ES-I3 (cell line): ENCODE results near the gene JAZF1.

ENCODE experiments used
- H3K36me3 ChIP-seq: 2 replicates; pipeline ENCODE4 v1.6.1; 2013; ENCODE audit warnings: mild to moderate bottlenecking, low read length, control low read depth, moderate library complexity; ENCODE audit not compliant: insufficient read depth
- H3K4me1 ChIP-seq: 2 replicates; pipeline ENCODE4 v1.6.1; 2013; ENCODE audit warnings: mild to moderate bottlenecking, control low read depth, low read length; ENCODE audit not compliant: insufficient read depth
- H3K9ac ChIP-seq: 2 replicates; pipeline ENCODE4 v1.6.1; 2013; ENCODE audit warnings: low read depth, mild to moderate bottlenecking, low read length, moderate library complexity
- H3K9me3 ChIP-seq: 2 replicates; pipeline ENCODE4 v1.6.1; 2013; ENCODE audit warnings: mild to moderate bottlenecking, low read length, moderate library complexity; ENCODE audit not compliant: control insufficient read depth, insufficient read depth

The JAZF1 gene

DNA sequence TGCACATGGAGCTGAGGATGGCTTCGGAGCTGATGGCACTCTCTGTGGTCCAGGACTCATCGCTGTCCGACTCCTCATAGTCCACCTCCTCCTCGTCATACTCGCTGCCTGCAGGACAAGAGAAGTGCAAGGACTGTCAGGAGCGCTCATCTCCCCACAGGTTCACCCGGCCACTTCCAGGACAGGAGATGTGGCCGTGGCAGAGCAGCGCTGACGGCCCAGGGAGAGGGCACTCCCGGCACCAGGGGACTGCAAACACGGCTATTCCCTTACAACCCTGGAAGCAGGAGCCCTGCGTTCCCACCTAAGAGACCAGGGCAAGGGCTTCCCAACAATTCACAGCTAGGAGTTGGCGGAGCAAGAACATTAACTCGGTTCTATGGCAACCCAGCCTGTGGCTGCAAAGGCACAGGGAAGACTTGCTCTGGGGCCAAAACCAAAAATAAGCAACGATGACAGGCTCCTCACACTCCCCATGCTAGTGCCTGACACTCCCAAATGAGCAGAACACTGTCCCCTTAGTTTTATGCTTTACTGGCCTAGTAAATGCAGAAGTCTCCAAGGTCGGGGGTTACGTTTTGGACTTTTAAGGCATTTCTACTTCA is 339.7 kb downstream of the JAZF1 start:
- H3K9ac ChIP-seq: no peak overlapping the region
- no peaks in the 10 kb centered on the region for H3K9me3 ChIP-seq
- no peaks in the 10 kb centered on the region for H3K36me3 ChIP-seq
- H3K4me1 ChIP-seq: peaks cover 15% of the 10 kb centered on the region; the same call in 1 of the 2 replicates

DNA sequence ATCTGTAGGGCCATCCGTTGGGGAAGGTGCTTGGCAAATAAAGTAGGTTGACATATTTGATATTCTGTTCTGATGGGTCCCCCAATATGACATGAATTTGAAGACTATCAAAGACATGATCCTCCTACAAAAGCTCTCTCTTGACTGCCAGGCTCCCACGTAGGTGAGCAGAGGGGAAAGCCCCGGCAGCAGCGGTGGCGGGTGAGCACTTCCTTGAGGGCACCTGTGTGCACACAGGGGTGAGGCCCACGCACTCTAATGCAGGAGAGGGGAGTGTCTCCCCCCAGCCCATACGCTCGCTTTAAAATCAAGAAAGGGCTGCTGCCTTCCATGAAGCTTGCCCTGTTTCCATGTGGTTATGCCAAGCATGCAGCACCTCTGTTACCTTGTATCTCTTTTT is 340.3 kb downstream of the JAZF1 start:
- H3K9me3 ChIP-seq: no peaks in the 10 kb centered on the region
- H3K36me3 ChIP-seq: no peaks in the 10 kb centered on the region
- no peak overlapping the region for H3K9ac ChIP-seq
- H3K4me1 ChIP-seq: peaks cover 15% of the 10 kb centered on the region; the same call in 1 of the 2 replicates

DNA sequence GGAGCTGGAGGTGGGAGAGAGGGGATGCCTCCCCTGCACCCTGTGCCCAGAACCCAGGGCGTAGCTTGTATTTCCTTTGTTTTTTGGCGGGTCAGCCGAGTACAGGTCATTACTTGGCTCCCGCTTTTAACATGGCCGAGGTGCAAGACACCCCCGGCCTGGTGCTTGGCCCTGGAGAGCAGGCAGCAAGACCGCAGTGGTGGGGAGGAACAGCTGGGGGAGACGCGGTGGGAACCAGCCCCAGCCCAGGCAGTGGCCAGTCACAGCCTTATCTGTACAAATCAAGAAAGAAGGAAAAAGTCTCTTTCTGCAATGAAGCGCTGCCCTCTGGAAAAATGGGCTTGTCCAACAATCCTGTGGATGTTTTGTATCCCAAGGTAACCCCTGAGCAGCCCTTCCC is 341.5 kb downstream of the JAZF1 start:
- no peak overlapping the region for H3K9ac ChIP-seq
- no peaks in the 10 kb centered on the region for H3K9me3 ChIP-seq
- no peaks in the 10 kb centered on the region for H3K36me3 ChIP-seq
- H3K4me1 ChIP-seq: peaks cover 15% of the 10 kb centered on the region; the same call in 1 of the 2 replicates

DNA sequence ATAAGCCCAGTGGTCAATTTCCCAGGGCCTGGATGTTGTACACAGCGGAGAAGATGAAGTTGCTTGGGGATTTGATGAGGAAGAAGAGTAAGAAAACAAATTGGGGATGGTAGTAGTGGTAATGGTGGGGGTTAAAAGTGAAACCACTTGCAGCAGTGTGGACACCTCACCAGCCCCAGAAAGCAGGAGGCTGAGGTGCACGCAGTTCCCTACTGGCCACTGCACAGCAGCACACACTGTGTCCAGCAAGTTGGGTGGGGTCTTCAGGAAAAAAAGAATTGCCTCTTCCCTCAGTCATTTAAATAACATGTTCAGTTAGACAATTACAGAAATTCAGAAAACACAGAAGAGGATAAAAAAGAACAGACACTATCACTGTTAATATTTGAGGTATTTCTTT is 344.1 kb downstream of the JAZF1 start:
- Histone ChIP-seq H3K9me3 (no peaks in the 10 kb centered on the region), H3K36me3 (no peaks in the 10 kb centered on the region), H3K4me1 (0 out of 2 replicates have a peak, but pooled peaks cover under 1% of the 10 kb centered on the region), H3K9ac (no peak overlapping the region)

DNA sequence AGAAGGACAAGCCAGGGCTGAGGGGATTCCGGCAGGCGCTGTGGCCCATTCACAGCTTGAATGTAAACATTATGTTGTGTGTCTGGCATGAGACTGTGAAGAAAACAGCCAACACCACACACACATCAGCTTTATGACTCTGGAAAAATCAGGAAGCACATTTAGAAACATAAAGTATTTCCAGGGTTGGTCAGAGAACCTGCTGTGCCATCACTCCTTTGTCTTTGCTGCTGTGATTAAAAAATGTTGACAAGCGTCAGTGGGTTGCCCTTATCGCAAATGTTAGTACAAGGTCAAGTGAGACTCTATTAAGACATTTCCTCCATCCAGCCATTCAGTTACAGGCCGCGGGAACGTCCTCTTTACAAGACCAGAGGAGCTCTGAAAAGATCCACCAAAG is 345.2 kb downstream of the JAZF1 start:
- Histone ChIP-seq H3K4me1 (no peaks in the 10 kb centered on the region), H3K9ac (no peak overlapping the region), H3K36me3 (no peaks in the 10 kb centered on the region), H3K9me3 (no peaks in the 10 kb centered on the region)

DNA sequence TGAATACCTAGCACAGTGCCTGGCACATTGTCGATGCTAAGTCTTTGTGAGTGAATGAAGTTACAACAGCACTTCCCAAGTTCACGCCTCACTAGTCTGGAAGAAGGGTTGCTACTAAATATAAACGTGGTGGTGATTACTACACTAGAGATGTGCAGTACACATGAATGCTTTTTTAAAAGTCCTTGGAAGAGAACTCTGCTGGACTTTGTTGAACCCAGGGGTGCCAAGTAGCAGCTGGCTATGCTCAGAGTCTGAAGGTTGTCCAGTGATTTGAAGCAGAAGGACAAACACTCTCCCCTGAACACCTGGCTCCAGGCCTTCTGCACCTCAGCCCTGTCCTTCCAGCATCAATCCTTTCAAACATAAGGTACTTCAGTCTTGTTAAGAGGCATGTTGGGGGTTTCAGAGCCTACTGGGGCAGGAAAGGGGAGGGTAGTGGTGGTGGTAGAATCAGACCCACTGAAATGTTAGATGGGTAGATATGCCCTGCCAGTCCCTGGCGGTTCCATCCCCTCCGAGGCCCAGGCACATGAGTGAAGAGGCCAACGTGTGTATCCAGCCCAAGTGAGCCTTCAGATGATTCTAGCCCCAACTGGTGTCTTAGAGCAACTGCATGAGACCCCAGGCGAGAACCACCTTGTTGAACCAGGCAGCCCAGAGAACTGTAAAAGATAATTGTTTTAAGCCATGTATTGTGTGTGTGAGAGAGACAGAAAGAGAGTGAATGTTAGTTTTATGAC is 346.2 kb downstream of the JAZF1 start:
- Histone ChIP-seq H3K4me1 (no peaks in the 10 kb centered on the region), H3K9me3 (no peaks in the 10 kb centered on the region), H3K36me3 (no peaks in the 10 kb centered on the region), H3K9ac (no peak overlapping the region)

DNA sequence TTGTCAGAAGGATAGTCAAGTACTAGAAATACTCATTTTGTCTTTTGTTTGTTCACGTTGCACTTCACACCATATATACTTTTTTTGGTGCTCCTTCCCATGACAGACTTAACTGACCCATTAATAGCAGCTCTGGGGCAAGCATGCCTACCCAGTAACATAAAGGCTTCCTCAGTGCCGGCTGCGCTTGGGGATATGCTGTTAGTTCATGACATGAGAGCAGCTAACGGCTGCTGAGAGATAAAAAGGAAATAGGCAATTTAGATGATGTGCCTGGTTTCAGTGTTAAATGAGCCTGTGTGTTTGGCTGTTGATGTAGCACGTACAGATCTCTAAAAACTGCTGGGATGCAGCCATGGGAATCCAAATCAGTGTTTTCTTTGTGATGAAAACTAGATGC is 354.2 kb downstream of the JAZF1 start:
- H3K4me1 ChIP-seq: no peaks in the 10 kb centered on the region
- no peaks in the 10 kb centered on the region for H3K36me3 ChIP-seq

DNA sequence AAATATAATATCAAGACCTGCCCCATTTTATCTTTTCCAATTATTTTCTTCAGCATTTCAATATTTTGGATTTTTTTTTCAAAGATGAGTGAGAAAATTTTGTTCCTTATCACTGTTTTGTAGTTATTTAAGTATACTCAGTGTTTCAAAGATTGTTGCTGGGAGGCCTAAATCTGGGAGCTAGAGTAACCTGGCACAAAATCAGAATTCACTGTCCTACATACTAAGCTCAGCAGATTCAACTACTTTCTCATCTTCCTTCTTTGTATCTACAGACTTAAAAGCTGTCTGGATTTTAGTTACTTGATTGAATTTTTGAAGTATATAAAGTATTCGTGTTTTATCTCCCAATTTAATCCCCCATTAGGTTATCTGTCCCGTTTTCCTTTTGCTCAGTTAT is 354.7 kb downstream of the JAZF1 start:
- Histone ChIP-seq H3K9me3 (no peaks in the 10 kb centered on the region), H3K9ac (no peak overlapping the region), H3K36me3 (no peaks in the 10 kb centered on the region), H3K4me1 (no peaks in the 10 kb centered on the region)

More for the DNA sequence above, 354.2 kb downstream of the JAZF1 start:
- Histone ChIP-seq H3K9me3 (no peaks in the 10 kb centered on the region), H3K9ac (no peak overlapping the region)

DNA sequence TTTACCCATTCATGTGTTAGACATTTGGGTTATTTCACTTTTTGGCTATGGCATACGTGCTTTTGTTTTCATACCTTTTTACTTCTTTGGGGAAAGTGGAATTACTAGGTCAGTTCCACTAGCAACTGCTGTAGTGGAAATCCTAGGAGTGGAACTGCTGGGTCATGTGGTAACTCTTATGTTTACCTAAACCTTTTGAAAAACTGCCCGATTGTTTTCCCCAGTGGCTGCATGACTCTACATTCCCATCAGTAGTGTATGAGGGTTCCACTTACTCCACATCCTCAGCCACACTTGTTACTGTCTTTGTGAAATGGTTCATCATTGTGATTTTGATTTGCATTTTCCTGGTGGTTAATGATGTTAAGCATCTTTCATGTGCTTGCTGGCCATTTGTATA is 358.4 kb downstream of the JAZF1 start:
- Histone ChIP-seq H3K4me1 (no peaks in the 10 kb centered on the region), H3K9ac (no peak overlapping the region), H3K36me3 (no peaks in the 10 kb centered on the region), H3K9me3 (no peaks in the 10 kb centered on the region)

DNA sequence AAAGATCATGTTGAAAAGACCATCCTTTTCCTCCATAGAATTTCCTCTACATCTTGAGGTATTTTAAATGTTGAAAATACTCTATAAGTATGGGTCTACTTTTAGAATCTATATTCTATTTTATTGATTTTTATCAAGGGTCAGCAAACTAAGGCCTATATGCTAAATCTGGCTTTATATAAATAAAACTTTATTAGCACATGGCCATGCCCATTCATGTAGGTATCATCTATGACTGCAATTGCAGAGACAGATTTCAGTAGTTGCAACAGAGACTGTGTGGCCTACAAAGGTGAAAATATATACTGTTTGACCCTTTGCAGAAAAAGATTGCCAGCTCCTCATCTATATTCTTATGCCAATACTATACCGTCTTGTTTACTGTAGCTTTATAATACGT is 367.9 kb downstream of the JAZF1 start:
- peaks cover 2% of the 10 kb centered on the region; the same call in 1 of the 2 replicates for H3K36me3 ChIP-seq
- no peaks in the 10 kb centered on the region; the same call in 1 of the 2 replicates for H3K9me3 ChIP-seq
- no peaks in the 10 kb centered on the region for H3K4me1 ChIP-seq
- H3K9ac ChIP-seq: no peak overlapping the region

DNA sequence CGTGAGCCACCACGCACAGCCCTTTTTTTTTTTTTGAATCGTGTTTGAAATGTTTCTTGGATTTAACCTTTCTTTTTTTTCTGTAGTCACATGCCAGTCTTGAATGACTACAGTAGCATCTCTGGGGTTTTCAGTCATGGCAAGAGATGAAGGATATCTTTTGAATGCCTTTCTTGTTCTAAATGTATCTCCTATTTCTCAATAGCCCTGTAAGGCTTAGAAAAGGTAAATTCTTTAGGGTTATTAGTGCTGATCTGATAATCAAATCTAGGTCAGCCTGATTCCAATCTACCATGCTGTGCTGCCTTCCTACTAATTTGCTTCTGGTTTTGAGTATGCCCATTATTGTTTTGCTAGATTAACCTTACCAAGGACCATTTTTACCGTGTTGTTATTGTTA is 370.4 kb downstream of the JAZF1 start:
- Histone ChIP-seq H3K4me1 (no peaks in the 10 kb centered on the region), H3K36me3 (no peaks in the 10 kb centered on the region; the same call in 1 of the 2 replicates), H3K9ac (no peak overlapping the region), H3K9me3 (no peaks in the 10 kb centered on the region; the same call in 1 of the 2 replicates)

DNA sequence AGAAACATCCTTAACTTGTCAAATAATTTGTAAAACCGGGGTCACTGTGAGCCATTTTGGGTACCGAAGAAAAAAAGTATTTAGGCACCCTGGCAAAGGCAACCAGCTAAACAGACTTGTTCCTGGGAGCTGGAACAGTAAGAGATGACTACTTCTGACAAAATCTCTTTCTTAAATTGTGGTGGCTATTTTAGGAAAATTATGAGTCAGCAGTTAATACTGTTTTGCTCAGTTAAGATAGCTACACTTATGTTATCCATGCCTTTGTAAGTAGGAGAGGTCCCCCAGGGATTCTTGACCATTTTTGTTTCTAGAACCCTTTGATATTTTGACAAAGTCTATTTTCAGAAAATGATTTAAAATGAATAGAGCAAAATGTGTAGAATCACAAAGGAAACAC is 372.0 kb downstream of the JAZF1 start:
- H3K9ac ChIP-seq: no peak overlapping the region
- no peaks in the 10 kb centered on the region; the same call in 1 of the 2 replicates for H3K36me3 ChIP-seq
- no peaks in the 10 kb centered on the region; the same call in 1 of the 2 replicates for H3K9me3 ChIP-seq
- H3K4me1 ChIP-seq: no peaks in the 10 kb centered on the region

DNA sequence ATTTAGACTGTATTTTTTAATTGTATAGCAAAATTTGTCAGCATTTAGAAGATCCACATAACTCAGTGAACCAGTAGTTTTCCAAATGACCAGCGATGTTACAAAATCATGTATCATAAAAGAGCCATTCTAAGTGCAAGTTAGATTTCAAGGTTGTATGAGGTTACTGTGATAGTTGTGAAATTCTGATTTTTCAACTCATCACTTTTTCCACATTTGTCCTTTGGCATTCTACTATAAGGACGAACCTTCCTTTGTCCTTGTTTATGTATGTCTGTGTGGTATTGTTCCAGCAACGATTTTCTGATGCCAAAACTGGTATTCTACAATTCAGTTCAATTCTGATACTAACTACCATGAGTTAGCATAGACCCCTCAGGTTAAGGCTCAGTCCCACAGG is 376.5 kb downstream of the JAZF1 start:
- Histone ChIP-seq H3K4me1 (no peaks in the 10 kb centered on the region), H3K36me3 (no peaks in the 10 kb centered on the region), H3K9me3 (no peaks in the 10 kb centered on the region), H3K9ac (no peak overlapping the region)

DNA sequence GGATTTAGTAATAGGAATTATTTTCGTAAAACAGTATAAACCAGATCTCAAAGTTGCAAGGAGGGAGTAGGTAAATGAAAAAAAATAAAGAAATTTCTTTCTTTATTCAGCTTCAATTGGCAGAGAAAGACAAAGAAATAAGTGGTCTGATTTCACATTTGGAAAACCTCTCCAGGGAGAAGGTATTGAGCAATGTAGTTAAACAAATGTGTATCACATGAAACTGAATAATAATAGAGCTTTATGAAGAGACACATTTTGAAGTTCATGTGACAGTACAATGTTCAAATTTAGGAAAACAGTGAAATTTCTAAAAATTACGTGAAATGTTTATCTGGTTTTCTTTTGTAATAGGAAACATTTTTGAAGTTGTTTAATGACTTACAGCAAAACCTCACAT is 377.6 kb downstream of the JAZF1 start:
- Histone ChIP-seq H3K9ac (no peak overlapping the region), H3K4me1 (no peaks in the 10 kb centered on the region)

DNA sequence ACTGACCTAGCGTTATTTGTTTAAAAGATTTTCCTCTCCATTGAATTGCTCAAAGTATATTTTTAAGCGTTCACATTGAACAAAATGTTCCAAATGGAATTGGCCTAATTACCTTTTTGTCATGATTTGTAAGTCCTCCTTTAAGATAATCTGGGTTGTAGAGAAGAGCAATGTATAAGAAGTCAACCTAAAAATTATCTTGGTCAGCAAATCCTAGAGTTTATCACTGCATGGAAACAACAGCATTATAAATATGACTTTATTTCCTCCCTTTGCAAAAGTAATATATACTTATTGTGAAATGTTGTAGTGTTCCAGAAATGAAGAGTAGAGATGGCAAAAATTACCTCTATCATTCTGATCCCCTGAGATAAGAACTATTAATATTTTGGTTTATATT is 381.4 kb downstream of the JAZF1 start:
- H3K9ac ChIP-seq: no peak overlapping the region
- H3K4me1 ChIP-seq: no peaks in the 10 kb centered on the region
- H3K36me3 ChIP-seq: peaks cover 2% of the 10 kb centered on the region; the same call in 1 of the 2 replicates
- H3K9me3 ChIP-seq: no peaks in the 10 kb centered on the region

More for the DNA sequence above, 377.6 kb downstream of the JAZF1 start:
- Histone ChIP-seq H3K9me3 (no peaks in the 10 kb centered on the region), H3K36me3 (no peaks in the 10 kb centered on the region)
